Smooth muscle cell (in vitro differentiated cells): ENCODE data around the gene RTP3. TPM values are rescaled to one million over a fixed set of nuclear protein-coding genes. Genes with fewer than 3 reads are reported as not detected.

ENCODE experiments used
- DNase-seq: peaks from one replicate; lab custom pipeline; 2025; ENCODE audit not compliant: unreplicated experiment; lab: John Stamatoyannopoulos, UW
- H2AFZ ChIP-seq: fragments of 200-600 bp; sonication (generic); 2 replicates; pipeline ENCODE4 v1.6.0; 2016; ENCODE audit warnings: antibody characterized with exemption, low read depth, mild to moderate bottlenecking
- H3F3A ChIP-seq: fragments of 200-600 bp; sonication (generic); 2 replicates; pipeline ENCODE4 v1.6.0; 2017; ENCODE audit warnings: antibody characterized with exemption, low read depth
- H3K27ac ChIP-seq: fragments of 200-600 bp; sonication (generic); 2 replicates; pipeline ENCODE4 v1.5.1; 2016; ENCODE audit warnings: low read depth, mild to moderate bottlenecking
- H3K27me3 ChIP-seq: fragments of 200-600 bp; sonication (generic); 2 replicates; pipeline ENCODE4 v1.6.1; 2016; ENCODE audit warnings: low read depth, mild to moderate bottlenecking
- H3K36me3 ChIP-seq: fragments of 200-600 bp; sonication (generic); 2 replicates; pipeline ENCODE4 v1.5.1; 2016; ENCODE audit warnings: low read depth
- H3K4me1 ChIP-seq: fragments of 200-600 bp; sonication (generic); 2 replicates; pipeline ENCODE4 v1.5.1; 2016; ENCODE audit warnings: low read depth
- H3K4me2 ChIP-seq: fragments of 200-600 bp; sonication (generic); 2 replicates; pipeline ENCODE4 v1.6.0; 2016; ENCODE audit warnings: mild to moderate bottlenecking
- H3K4me3 ChIP-seq: fragments of 200-600 bp; sonication (generic); 2 replicates; pipeline ENCODE4 v1.5.1; 2016; ENCODE audit warnings: mild to moderate bottlenecking
- H3K79me2 ChIP-seq: fragments of 200-600 bp; sonication (generic); 2 replicates; pipeline ENCODE4 v1.6.0; 2016; ENCODE audit warnings: low read depth, mild to moderate bottlenecking
- H3K9ac ChIP-seq: fragments of 200-600 bp; sonication (generic); 2 replicates; pipeline ENCODE4 v1.6.0; 2016; ENCODE audit warnings: low read depth
- H3K9me3 ChIP-seq: fragments of 200-600 bp; sonication (generic); replicated peaks from 2 replicates; pipeline ENCODE4 v1.5.1; 2016; ENCODE audit warnings: low read depth
- H4K20me1 ChIP-seq: fragments of 200-600 bp; sonication (generic); 2 replicates; pipeline ENCODE4 v1.6.0; 2016; ENCODE audit warnings: low read depth
- CTCF ChIP-seq: fragments of 200-600 bp; sonication (generic); IDR thresholded peaks from 2 replicates; pipeline ENCODE4 v1.5.1; 2017; ENCODE audit warnings: borderline replicate concordance, mild to moderate bottlenecking, antibody characterized with exemption; ENCODE audit not compliant: insufficient read depth, poor library complexity, severe bottlenecking
- WGBS: methylation state at CpG from one replicate; pipeline ENCODE4 v1.1.7; 2016; ENCODE audit warnings: low lambda C conversion rate; 5-methylcytosine and 5-hydroxymethylcytosine counted together
- polyA plus RNA-seq: library from polyadenylated mRNA; unstranded; fragments of >200 nt; fragmentation: Nextera tagmentation; extraction: Ambion mirVana; gene quantifications from 2 replicates; pipeline ENCODE4 v1.2.1, GENCODE V29; 2016
- total RNA-seq: library from RNA; depleted of rRNA; stranded (reverse); fragments of >200 nt; gene quantifications from 2 replicates; pipeline ENCODE4 v1.2.3, GENCODE V29; 2014

RTP3 gene
- total and polyA plus RNA-seq, 2 experiments from 2014 or later, result 0.19 TPM; not detected in 1

GRCh38 chr3:46453526-46454208 is 44.1 kb upstream of the RTP3 start:
- H3F3A ChIP-seq, result no peaks in the 10 kb centered on the region
- no peak overlapping the region for H3K4me2 ChIP-seq
- no peak for DNase-seq
- peaks cover 18% of the 10 kb centered on the region for H3K27me3 ChIP-seq
- 81% methylated on average over 7 of the region's 7 CpGs for WGBS
- no peaks in the 10 kb centered on the region for H3K36me3 ChIP-seq
- H3K79me2 ChIP-seq, result no peaks in the 10 kb centered on the region
- H4K20me1 ChIP-seq, result no peaks in the 10 kb centered on the region
- TF ChIP-seq CTCF, result no peak
- no peak overlapping the region for H3K9ac ChIP-seq
- H3K4me1 ChIP-seq, result no peaks in the 10 kb centered on the region
- H2AFZ ChIP-seq, result no peak overlapping the region
- no peaks in the 10 kb centered on the region for H3K9me3 ChIP-seq
- H3K27ac ChIP-seq, result no peak overlapping the region
- no peak overlapping the region for H3K4me3 ChIP-seq

GRCh38 chr3:46454209-46454595 is 43.6 kb upstream of the RTP3 start:
- H3K27me3 ChIP-seq, result peaks cover 18% of the 10 kb centered on the region
- no peaks in the 10 kb centered on the region for H3K4me1 ChIP-seq
- H3K4me2 ChIP-seq, result no peak overlapping the region
- no peak overlapping the region for H3K27ac ChIP-seq
- no peaks in the 10 kb centered on the region for H4K20me1 ChIP-seq
- 90% methylated on average over 3 of the region's 3 CpGs for WGBS
- no peaks in the 10 kb centered on the region for H3K36me3 ChIP-seq
- no peak overlapping the region for H3K4me3 ChIP-seq
- no peak for TF ChIP-seq CTCF
- H2AFZ ChIP-seq, result no peak overlapping the region
- no peak for DNase-seq
- no peaks in the 10 kb centered on the region for H3F3A ChIP-seq
- no peaks in the 10 kb centered on the region for H3K79me2 ChIP-seq
- no peaks in the 10 kb centered on the region for H3K9me3 ChIP-seq
- no peak overlapping the region for H3K9ac ChIP-seq

GRCh38 chr3:46454606-46455005 is 43.2 kb upstream of the RTP3 start:
- 85% methylated on average over 7 of the region's 7 CpGs for WGBS
- TF ChIP-seq CTCF, result no peak
- H2AFZ ChIP-seq, result no peak overlapping the region
- no peaks in the 10 kb centered on the region for H3K36me3 ChIP-seq
- no peak overlapping the region for H3K4me3 ChIP-seq
- DNase-seq, result no peak
- H3K4me2 ChIP-seq, result no peak overlapping the region
- H3K79me2 ChIP-seq, result no peaks in the 10 kb centered on the region
- no peaks in the 10 kb centered on the region for H4K20me1 ChIP-seq
- H3K9me3 ChIP-seq, result no peaks in the 10 kb centered on the region
- H3K27ac ChIP-seq, result no peak overlapping the region
- H3K9ac ChIP-seq, result no peak overlapping the region
- no peaks in the 10 kb centered on the region for H3F3A ChIP-seq
- H3K4me1 ChIP-seq, result no peaks in the 10 kb centered on the region
- H3K27me3 ChIP-seq, result peaks cover 18% of the 10 kb centered on the region
